ENCODE results near the gene MAP3K5.

DNA sequence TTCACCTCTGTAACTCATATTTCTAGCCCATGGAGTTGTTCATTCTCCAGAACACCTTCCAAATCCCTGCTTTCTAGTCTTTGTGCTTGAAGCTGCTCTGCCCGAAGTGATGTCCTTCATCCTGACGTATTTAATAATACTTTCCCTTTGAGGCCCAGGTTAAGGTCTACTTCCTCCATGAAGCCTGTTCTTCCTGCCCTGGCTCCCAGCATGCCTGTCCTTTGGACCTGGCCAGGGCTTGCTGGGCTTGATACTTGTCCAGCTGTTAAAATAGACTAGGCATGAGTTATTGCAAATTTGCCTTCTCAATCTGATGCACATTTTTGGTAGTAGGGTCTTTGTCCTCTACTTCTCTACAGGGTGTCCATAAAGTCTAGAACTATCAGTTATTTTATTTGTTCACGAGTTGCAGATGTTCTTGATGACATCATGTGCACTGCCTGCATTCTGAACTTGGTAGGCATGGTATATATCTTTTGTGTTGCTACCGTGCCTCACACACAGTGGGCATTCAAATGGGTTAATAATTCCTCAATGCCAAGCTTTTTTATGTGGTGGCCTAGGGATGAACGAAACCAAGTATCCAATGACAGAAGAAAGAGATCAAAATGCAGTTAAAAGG lies 239.0 kb downstream of the MAP3K5 start:
- TF ChIP-seq, protein P1, sequence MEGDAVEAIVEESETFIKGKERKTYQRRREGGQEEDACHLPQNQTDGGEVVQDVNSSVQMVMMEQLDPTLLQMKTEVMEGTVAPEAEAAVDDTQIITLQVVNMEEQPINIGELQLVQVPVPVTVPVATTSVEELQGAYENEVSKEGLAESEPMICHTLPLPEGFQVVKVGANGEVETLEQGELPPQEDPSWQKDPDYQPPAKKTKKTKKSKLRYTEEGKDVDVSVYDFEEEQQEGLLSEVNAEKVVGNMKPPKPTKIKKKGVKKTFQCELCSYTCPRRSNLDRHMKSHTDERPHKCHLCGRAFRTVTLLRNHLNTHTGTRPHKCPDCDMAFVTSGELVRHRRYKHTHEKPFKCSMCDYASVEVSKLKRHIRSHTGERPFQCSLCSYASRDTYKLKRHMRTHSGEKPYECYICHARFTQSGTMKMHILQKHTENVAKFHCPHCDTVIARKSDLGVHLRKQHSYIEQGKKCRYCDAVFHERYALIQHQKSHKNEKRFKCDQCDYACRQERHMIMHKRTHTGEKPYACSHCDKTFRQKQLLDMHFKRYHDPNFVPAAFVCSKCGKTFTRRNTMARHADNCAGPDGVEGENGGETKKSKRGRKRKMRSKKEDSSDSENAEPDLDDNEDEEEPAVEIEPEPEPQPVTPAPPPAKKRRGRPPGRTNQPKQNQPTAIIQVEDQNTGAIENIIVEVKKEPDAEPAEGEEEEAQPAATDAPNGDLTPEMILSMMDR (IDR thresholded peaks at IDR 0.05), result no peak
- no peak for TF ChIP-seq POLR2A (IDR thresholded peaks at IDR 0.05)
